ENCODE results near the gene VWA8.

GRCh38 chr13:41587490-41587889 lies 373.4 kb downstream of the VWA8 start:
- no peak for TF ChIP-seq POLR2A (IDR thresholded peaks at IDR 0.05)
- TF ChIP-seq, protein P1, sequence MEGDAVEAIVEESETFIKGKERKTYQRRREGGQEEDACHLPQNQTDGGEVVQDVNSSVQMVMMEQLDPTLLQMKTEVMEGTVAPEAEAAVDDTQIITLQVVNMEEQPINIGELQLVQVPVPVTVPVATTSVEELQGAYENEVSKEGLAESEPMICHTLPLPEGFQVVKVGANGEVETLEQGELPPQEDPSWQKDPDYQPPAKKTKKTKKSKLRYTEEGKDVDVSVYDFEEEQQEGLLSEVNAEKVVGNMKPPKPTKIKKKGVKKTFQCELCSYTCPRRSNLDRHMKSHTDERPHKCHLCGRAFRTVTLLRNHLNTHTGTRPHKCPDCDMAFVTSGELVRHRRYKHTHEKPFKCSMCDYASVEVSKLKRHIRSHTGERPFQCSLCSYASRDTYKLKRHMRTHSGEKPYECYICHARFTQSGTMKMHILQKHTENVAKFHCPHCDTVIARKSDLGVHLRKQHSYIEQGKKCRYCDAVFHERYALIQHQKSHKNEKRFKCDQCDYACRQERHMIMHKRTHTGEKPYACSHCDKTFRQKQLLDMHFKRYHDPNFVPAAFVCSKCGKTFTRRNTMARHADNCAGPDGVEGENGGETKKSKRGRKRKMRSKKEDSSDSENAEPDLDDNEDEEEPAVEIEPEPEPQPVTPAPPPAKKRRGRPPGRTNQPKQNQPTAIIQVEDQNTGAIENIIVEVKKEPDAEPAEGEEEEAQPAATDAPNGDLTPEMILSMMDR (IDR thresholded peaks at IDR 0.05): no peak
